Gastrocnemius medialis (tissue), 4 donors: ENCODE measurements around the gene OTUD5.

Experiments
- POLR2A ChIP-seq, 2 donors: fragments of 450-650 bp; IDR thresholded peaks; one replicate each; pipeline ENCODE4 v1.6.1; 2017; ENCODE audit warnings: antibody characterized with exemption in 2 of 2, mild to moderate bottlenecking in 2 of 2, moderate library complexity in 2 of 2
- TF ChIP-seq, protein P1 (sequence below), 5 experiments: fragments of 450-650 bp in 3 of 5; fragments of 200-600 bp in 2 of 5; sonication (generic) in 2 of 5; IDR thresholded peaks in 4 of 5; conservative IDR thresholded peaks in 1 of 5; 1 replicate in 4 of 5; 2 replicates in 1 of 5; pipeline ENCODE4 v1.5.1; 2016 to 2019; ENCODE audit warnings: antibody characterized with exemption in 5 of 5, mild to moderate bottlenecking in 3 of 5, moderate library complexity in 3 of 5

DNA sequence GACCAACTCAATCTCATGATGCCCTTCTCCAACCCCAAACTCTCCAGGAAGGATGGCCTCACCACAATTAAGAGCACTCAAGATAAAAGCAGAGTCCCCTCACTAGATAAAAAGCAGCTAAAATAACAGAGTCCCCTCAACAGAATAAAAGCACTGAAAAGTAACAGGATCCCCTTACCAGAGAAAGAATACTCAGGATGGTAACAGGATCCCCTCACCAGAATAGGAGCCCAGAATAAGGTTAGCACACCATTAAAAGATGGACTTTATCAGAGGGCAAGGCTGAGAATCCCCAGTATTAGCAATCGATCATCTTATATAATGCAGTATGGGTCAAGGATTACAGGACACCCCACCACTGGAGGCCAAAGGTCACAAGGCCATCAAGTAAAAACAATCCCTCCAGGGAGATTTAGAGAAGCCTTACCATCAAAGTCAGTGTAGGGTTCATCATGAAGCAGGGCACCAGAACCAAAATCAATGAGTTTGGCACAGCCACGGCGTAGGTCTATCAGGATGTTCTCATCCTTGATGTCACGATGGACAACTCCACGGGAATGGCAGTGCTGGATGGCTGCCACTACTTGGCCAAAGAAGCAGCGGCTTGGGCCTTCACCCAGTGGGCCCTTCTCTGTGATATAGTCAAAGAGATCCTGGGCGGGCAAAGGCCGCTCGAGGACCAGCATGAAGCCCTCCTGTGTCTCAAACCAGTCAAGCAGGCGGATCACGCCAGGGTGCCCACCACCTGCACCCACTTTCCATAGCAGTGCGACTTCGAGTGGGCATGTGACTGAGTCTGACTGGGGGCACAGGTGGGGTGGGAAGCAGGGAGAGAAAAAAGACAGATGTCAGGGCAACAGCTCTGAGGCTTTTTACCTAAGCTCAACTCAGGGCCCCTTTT, 42.6 kb downstream of the OTUD5 start:
- TF ChIP-seq, protein P1, sequence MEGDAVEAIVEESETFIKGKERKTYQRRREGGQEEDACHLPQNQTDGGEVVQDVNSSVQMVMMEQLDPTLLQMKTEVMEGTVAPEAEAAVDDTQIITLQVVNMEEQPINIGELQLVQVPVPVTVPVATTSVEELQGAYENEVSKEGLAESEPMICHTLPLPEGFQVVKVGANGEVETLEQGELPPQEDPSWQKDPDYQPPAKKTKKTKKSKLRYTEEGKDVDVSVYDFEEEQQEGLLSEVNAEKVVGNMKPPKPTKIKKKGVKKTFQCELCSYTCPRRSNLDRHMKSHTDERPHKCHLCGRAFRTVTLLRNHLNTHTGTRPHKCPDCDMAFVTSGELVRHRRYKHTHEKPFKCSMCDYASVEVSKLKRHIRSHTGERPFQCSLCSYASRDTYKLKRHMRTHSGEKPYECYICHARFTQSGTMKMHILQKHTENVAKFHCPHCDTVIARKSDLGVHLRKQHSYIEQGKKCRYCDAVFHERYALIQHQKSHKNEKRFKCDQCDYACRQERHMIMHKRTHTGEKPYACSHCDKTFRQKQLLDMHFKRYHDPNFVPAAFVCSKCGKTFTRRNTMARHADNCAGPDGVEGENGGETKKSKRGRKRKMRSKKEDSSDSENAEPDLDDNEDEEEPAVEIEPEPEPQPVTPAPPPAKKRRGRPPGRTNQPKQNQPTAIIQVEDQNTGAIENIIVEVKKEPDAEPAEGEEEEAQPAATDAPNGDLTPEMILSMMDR (IDR thresholded peaks at IDR 0.05 in 4 of 5, conservative IDR thresholded peaks at IDR 0.05 in 1 of 5): no peak
- TF ChIP-seq POLR2A (IDR thresholded peaks at IDR 0.05): no peak
